ENCODE results near the gene NFE2L2. TPM values are rescaled to one million over a fixed set of nuclear protein-coding genes. Genes with fewer than 3 reads are reported as not detected.
A peak's percentile ranks its signal among the peaks of the same experiment; 100 is the strongest.
"Not testable (repeated sequence)": the region's sequence is repeated elsewhere in the genome, so short reads cannot be mapped to it uniquely, and the experiment has no call there.

Gene NFE2L2
- total RNA-seq, 2 experiments from 2014 or later, result 71.0 to 78.8 TPM

DNA sequence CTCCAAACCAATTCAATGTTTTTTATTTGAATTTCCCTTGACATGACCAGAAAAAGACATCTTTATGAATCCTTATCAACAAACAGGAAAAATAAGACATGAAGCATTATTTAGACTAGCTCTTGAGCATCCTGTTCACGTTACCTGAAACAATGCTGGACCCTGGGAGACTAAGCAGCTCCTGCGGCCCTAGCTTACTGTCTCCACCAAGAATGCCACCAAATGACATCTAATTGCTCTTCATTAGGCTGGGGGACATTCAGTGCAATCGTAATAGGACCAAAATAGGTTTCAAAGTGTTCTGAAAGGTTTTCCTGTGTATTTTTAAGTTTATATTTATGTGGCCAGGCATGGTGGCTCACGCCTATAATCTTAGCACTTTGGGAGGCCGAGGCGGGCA, 25.5 kb downstream of the NFE2L2 start:
- Mint-ChIP-seq H3K27me3 (no peaks in the 10 kb centered on the region), H3K4me3 (no peak overlapping the region), H3K9me3 (no peaks in the 10 kb centered on the region), H3K27ac (no peak overlapping the region), H3K36me3 (peaks cover 13% of the 10 kb centered on the region), H3K4me1 (peaks cover 66% of the 10 kb centered on the region)
- DNase-seq, result no peak
- POLR2A ChIA-PET, result interaction anchor here (0.6 to 4.2 kb wide), 7 partner anchors 9 to 27 kb away, joined by 3 to 51 read pairs (median 6); partner anchors contain the start of genes HNRNPA3 and NFE2L2
- no peak for ATAC-seq (ENCODE audit: low read depth)

DNA sequence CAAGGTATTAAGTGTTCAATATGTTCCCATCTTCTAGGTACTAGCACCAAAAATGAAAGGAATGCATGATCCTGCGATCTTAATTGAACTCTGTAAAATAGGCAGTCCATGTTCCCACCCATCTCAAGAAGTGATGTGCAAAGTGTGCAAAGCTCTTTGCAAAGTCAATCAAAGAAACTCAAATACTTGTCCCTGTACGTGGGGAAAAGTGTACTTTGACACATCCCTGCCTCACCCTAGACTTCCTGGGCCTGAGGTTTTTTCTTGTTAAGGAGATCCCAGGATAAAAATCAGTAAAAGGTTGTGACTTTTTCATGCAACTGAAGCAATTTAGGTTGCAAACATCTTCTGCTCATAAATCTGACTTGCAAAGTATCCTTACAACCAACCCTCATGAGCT, 26.6 kb downstream of the NFE2L2 start:
- POLR2A ChIA-PET, result interaction anchor here (4.2 kb wide), 1 partner anchor 27 kb away, joined by 51 read pairs; the partner anchor contains the start of gene NFE2L2
- Mint-ChIP-seq H3K27ac (peak overlapping the region; percentile 5), H3K4me3 (no peak overlapping the region), H3K9me3 (no peaks in the 10 kb centered on the region), H3K4me1 (peaks cover 62% of the 10 kb centered on the region), H3K27me3 (no peaks in the 10 kb centered on the region), H3K36me3 (peaks cover 14% of the 10 kb centered on the region)
- ATAC-seq (ENCODE audit: low read depth), result no peak
- no peak for DNase-seq

DNA sequence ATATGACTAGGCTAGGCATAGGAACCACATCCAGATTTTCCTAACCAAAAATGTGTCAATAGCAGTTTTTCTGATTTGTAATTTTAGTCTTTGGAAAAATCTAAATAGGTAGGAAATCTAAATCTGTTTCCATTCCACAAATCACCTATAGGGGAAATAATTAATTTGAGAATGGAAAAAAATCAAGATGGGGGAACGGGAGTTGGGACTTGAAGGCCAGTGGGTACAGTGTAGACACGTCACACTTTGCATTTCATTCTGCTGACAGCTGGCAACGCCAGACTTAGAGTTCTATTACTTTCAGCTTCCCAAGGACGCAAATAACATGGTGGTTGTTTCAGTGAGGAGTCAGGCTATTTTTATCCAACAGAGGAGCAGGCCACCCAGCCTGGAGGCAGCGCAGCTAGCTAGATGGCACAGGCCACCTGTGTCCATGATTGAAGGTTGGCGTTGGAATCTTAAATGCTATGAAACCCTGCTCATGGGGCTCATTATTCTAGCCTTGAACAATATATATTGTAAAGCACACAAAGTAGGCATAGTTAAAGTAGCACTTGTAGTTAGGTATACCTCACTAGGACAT, 28.6 kb downstream of the NFE2L2 start:
- Mint-ChIP-seq H3K9me3 (no peaks in the 10 kb centered on the region), H3K4me3 (no peak overlapping the region), H3K27me3 (no peaks in the 10 kb centered on the region), H3K4me1 (peaks cover 45% of the 10 kb centered on the region), H3K36me3 (peaks cover 27% of the 10 kb centered on the region), H3K27ac (no peak overlapping the region)
- ATAC-seq (ENCODE audit: low read depth) (no peak), DNase-seq (no peak)
- POLR2A ChIA-PET, result interaction anchor here (2.5 kb wide), 1 partner anchor 28 kb away, joined by 12 read pairs; the partner anchor contains the start of gene NFE2L2

DNA sequence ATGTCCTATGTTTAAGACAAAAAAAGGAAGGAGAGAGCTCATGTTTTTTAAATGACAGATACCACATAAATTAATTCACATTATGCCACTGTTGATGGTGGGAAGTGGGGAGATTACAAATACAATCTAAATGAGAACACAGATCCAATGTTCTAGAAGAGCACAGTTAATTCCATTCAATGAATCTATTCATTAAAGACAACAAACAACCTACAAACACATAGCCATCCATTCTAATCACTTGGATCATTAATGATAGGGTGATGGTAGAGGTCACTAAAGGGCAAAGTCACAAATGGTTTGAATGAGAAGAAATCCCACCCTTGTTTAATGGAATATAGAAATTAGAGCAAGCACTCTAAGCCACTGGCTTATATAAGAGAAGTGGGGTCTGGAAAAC, 30.3 kb downstream of the NFE2L2 start:
- H3K27me3 Mint-ChIP-seq, result no peaks in the 10 kb centered on the region
- H3K4me1 Mint-ChIP-seq, result peaks cover 36% of the 10 kb centered on the region
- H3K27ac Mint-ChIP-seq, result no peak overlapping the region
- H3K9me3 Mint-ChIP-seq, result no peaks in the 10 kb centered on the region
- ATAC-seq (ENCODE audit: low read depth) (no peak), DNase-seq (no peak)
- H3K4me3 Mint-ChIP-seq, result no peak overlapping the region
- POLR2A ChIA-PET, result interaction anchor here (2.5 kb wide), 1 partner anchor 30 kb away, joined by 12 read pairs; the partner anchor contains the start of gene NFE2L2
- peaks cover 34% of the 10 kb centered on the region for H3K36me3 Mint-ChIP-seq

DNA sequence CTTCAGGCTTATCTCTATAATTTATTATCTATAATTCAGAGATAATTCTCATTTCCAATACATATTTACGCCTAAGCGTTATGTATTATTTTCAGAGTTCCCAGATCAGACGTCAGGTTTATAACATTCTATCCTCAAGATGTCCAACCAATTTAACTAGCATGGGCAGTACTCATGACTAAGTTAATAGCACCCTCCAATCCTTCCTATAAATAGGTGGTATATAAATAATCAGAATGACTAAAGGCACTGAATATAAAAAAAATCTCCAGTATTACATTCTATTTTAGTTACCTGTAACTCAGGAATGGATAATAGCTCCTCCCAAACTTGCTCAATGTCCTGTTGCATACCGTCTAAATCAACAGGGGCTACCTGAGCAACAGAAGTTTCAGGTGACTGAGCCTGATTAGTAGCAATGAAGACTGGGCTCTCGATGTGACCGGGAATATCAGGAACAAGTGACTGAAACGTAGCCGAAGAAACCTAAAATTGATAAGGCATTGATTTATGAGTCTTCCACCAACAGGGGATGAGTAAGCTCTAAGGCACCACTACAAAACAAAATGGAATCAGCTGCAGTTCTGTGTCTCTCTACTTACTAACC, 32.3 kb downstream of the NFE2L2 start:
- DNase-seq (no peak), ATAC-seq (ENCODE audit: low read depth) (no peak)
- H3K36me3 Mint-ChIP-seq, result peaks cover 42% of the 10 kb centered on the region
- POLR2A ChIA-PET, result interaction anchor here (1.9 kb wide), 1 partner anchor 31 kb away, joined by 6 read pairs; no protein-coding TSS in a partner anchor
- no peak overlapping the region for H3K4me3 Mint-ChIP-seq
- H3K4me1 Mint-ChIP-seq, result peaks cover 23% of the 10 kb centered on the region
- no peaks in the 10 kb centered on the region for H3K9me3 Mint-ChIP-seq
- H3K27ac Mint-ChIP-seq, result no peak overlapping the region
- no peaks in the 10 kb centered on the region for H3K27me3 Mint-ChIP-seq

DNA sequence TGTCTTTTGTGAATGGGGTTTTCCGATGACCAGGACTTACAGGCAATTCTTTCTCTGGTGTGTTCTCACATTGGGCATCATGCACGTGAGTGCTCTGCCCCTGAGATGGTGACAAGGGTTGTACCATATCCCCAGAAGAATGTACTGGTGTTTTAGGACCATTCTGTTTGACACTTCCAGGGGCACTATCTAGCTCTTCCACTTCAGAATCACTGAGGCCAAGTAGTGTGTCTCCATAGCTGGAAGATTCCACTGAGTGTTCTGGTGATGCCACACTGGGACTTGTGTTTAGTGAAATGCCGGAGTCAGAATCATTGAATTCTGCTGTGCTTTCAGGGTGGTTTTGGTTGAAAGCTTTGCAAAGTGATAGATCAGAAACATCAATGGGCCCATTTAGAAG, 33.3 kb downstream of the NFE2L2 start:
- POLR2A ChIA-PET, result interaction anchor here (0.6 to 1.9 kb wide), 2 partner anchors 32 to 91 kb away, joined by 4 to 6 read pairs; no protein-coding TSS in a partner anchor
- Mint-ChIP-seq H3K9me3 (no peaks in the 10 kb centered on the region), H3K27ac (no peak overlapping the region), H3K27me3 (no peaks in the 10 kb centered on the region), H3K36me3 (peaks cover 43% of the 10 kb centered on the region), H3K4me1 (peaks cover 24% of the 10 kb centered on the region), H3K4me3 (no peak overlapping the region)
- no peak for DNase-seq
- ATAC-seq (ENCODE audit: low read depth), result no peak

DNA sequence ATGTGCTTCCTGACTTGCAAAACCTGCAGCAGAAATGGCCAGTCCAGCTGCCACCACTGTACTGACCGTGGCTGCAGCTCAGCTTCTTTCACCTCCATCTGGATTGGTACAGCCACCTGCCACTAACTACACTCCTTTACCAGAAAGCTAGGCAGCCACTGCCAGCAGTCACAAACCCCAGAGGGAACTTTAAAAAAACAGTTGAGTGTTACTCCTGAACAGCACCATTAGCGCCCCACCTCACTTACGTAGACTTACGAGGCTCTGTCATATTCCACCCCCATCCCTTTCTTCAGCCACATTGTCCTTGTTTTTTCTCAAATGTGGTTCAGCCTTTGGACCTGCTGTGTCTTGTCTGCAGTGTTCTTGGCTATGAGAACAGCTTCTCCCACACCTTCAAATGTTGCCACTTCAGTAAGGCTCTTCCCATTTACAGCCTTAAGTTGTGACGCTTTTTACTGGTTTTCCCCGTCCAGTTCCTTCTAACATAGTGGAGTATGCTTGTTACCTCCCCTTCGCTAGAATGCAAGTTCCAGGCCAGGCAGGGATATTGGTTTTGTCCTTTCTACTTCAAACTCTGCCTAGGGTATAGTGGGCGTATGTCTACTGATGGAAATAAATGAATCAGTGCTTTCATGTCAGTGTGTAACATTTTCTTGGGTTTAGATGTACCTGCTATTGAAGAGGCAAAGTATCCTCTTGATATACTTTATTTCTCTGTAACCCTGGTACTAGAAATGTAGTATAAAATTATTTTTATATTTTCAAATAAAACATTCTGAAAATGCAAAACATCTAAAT, 34.9 kb downstream of the NFE2L2 start:
- H3K36me3 Mint-ChIP-seq, result peaks cover 46% of the 10 kb centered on the region
- H3K27ac Mint-ChIP-seq, result peak overlapping the region; percentile 47
- no peaks in the 10 kb centered on the region for H3K9me3 Mint-ChIP-seq
- ATAC-seq (ENCODE audit: low read depth) (no peak), DNase-seq (no peak)
- no peaks in the 10 kb centered on the region for H3K27me3 Mint-ChIP-seq
- POLR2A ChIA-PET, result interaction anchor here (0.6 to 5.6 kb wide), 2 partner anchors 10 to 34 kb away, joined by 3 to 37 read pairs; partner anchors contain the start of gene NFE2L2
- H3K4me1 Mint-ChIP-seq, result peaks cover 17% of the 10 kb centered on the region
- no peak overlapping the region for H3K4me3 Mint-ChIP-seq

DNA sequence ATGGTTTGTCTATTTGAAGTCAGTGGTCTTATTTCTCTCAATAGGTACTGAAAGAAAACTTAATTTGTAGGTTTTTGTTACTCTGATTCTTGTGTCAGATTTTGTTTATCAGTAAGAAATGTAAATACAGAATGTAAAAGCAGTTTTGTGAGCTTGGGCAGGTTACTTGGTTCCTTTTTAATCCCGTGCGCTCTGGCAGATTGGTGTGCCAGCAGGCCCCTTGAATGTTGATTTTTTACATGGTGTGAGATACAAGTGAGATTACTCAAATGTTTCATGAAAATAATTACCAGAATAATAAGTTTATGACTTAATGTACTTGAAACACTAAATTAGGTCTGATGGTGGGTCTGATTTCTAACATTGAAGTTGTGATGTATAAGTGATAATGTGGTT, 38.6 kb downstream of the NFE2L2 start:
- Mint-ChIP-seq H3K4me1 (peaks cover 17% of the 10 kb centered on the region), H3K27me3 (no peaks in the 10 kb centered on the region), H3K27ac (peak overlapping the region; percentile 17), H3K4me3 (no peak overlapping the region), H3K36me3 (peaks cover 40% of the 10 kb centered on the region), H3K9me3 (no peaks in the 10 kb centered on the region)
- DNase-seq (no peak), ATAC-seq (ENCODE audit: low read depth) (no peak)
- POLR2A ChIA-PET, result interaction anchor here (0.7 to 5.6 kb wide), 4 partner anchors 14 to 61 kb away, joined by 3 to 37 read pairs (median 4); partner anchors contain the start of gene NFE2L2

DNA sequence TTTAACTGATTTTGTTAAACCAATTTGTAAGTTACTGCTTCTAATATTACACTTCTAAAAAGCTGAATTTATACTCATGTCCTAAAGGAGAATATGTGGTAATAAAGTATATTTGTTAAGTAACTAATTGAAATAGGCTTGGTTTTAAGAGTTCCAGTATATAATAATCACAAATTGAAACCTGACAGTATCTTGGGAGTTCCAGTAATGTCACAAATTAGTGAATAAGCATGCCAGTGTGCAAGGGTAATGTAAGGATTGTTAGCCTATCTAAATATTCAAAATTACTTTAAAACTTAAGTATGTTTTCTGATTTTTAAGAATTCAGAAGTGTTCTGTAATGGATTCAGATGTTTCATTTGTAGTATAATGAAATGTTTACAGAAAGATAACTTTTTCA, 41.1 kb downstream of the NFE2L2 start:
- H3K4me3 Mint-ChIP-seq; H3K27me3 Mint-ChIP-seq; H3K9me3 Mint-ChIP-seq; ATAC-seq (ENCODE audit: low read depth); DNase-seq; POLR2A ChIA-PET; H3K27ac Mint-ChIP-seq: not testable (repeated sequence)
- H3K4me1 Mint-ChIP-seq, result peaks cover 25% of the 10 kb centered on the region
- peaks cover 40% of the 10 kb centered on the region for H3K36me3 Mint-ChIP-seq

DNA sequence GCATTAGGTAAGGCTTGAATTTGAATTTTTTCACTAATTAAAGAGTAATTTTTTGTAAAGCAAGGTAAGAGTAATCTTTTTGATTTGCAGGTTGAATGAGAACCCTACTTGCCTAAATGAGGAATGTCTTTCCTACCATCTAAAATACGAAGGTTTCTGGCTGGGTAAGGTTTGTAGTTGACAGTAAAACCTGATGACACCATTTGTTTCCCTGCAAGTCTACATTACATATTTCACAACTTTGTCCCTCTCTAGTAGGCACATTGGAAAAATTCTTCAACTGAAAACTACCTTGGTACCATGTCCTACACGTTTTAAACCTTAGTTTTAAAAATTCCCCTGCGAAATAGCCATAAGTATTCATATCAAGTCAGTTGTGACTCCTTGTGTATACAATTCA, 42.6 kb downstream of the NFE2L2 start:
- H3K27me3 Mint-ChIP-seq, result no peaks in the 10 kb centered on the region
- H3K9me3 Mint-ChIP-seq, result no peaks in the 10 kb centered on the region
- ATAC-seq (ENCODE audit: low read depth) (no peak), DNase-seq (no peak)
- peak overlapping the region; percentile 48 for H3K27ac Mint-ChIP-seq
- peaks cover 37% of the 10 kb centered on the region for H3K4me1 Mint-ChIP-seq
- peaks cover 44% of the 10 kb centered on the region for H3K36me3 Mint-ChIP-seq
- POLR2A ChIA-PET, result interaction anchor here (1.2 to 1.7 kb wide), 3 partner anchors 10 to 43 kb away, joined by 4 to 6 read pairs (median 6); partner anchors contain the start of genes HNRNPA3 and NFE2L2
- H3K4me3 Mint-ChIP-seq, result no peak overlapping the region

DNA sequence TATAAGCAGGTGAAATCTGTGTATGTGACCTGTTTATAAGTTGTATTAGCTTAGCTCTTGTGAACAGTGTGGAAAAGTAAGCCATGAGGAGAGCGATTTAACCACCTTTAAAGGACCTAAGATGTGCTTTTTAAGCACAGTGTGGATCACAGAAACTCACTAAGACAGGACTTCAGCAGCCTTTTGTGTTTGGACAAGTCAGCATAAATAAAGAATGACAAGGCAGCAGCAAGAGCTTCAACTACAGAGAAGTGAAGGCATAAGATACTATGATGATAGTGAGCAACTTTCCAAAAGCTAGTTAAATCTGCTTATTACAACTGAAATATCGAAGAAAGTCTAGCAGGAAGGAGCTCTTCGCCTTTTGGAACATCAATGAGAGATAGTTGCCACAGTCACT, 43.0 kb downstream of the NFE2L2 start:
- Mint-ChIP-seq H3K27ac (no peak overlapping the region), H3K4me1 (peaks cover 39% of the 10 kb centered on the region), H3K27me3 (no peaks in the 10 kb centered on the region), H3K9me3 (no peaks in the 10 kb centered on the region), H3K36me3 (peaks cover 47% of the 10 kb centered on the region), H3K4me3 (no peak overlapping the region)
- POLR2A ChIA-PET, result interaction anchor here (1.2 to 1.7 kb wide), 3 partner anchors 9 to 43 kb away, joined by 4 to 6 read pairs (median 6); partner anchors contain the start of genes HNRNPA3 and NFE2L2
- no peak for DNase-seq
- ATAC-seq (ENCODE audit: low read depth), result no peak

DNA sequence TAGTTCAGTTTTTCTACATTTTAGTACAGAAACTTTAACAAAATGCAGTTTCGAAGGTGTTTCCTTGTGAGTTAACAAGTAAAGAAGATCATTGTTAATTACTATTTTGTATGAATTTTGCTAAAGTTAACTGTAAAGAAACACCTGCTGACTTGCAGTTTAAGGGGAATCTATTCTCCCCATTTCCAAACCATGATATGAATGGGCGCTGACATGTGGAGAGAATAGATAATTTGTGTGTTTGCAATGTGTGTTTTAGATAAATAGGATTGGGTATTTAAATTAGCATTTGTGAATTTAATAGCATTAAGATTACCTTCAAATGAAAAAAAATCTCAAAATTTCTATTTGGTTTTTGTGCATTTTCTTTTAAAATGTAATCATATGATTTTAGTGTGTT, 44.7 kb downstream of the NFE2L2 start:
- H3K36me3 Mint-ChIP-seq, result peaks cover 61% of the 10 kb centered on the region
- H3K9me3 Mint-ChIP-seq; POLR2A ChIA-PET; H3K4me3 Mint-ChIP-seq; DNase-seq; H3K27ac Mint-ChIP-seq; H3K27me3 Mint-ChIP-seq; ATAC-seq (ENCODE audit: low read depth): not testable (repeated sequence)
- H3K4me1 Mint-ChIP-seq, result peaks cover 53% of the 10 kb centered on the region

DNA sequence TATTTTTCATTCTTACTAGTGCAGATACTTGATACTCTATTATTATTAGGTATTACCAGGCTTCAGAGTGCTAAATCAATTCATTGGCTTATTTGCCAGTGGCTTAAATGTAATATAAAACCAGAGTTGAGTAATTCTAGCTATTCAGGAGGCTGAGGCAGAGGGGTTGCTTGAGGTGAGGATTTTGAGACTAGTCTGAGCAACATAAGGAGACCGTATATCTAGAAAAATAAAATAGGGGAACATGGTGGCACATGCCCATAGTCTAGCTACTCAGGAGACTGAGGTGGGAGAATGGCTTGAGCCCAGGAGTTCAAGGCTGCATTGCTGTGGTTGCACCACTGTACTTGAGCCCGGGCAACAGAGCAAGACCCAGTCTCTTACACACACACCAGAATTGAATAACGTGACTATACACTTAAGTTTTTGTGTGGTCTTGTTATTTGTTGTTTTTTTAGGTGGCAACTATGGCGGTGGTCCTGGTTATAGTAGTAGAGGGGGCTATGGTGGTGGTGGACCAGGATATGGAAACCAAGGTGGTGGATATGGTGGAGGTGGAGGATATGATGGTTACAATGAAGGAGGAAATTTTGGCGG, 47.2 kb downstream of the NFE2L2 start:
- Mint-ChIP-seq H3K4me3 (peak overlapping the region; percentile 12), H3K9me3 (no peaks in the 10 kb centered on the region), H3K27ac (peak overlapping the region; percentile 56), H3K36me3 (peaks cover 67% of the 10 kb centered on the region), H3K27me3 (no peaks in the 10 kb centered on the region), H3K4me1 (peaks cover 56% of the 10 kb centered on the region)
- POLR2A ChIA-PET, result no interaction called here
- no peak for DNase-seq
- ATAC-seq (ENCODE audit: low read depth), result no peak

Data from activated naive CD8-positive, alpha-beta T cell treated with anti-CD3 and anti-CD28 coated beads, Interleukin-2, amount 10 ng/mL, durations not matched to agents 7 days and 5 days (primary cell).